Skeletal muscle satellite cell (primary cell): Measurements from ENCODE around the gene MTMR3.
A peak's percentile ranks its signal among the peaks of the same experiment; 100 is the strongest.

Experiments
- H3K27me3 ChIP-seq: 2 replicates; pipeline ENCODE4 v1.7.0; 2013; ENCODE audit warnings: low read length; ENCODE audit not compliant: control insufficient read depth, insufficient read depth
- H3K36me3 ChIP-seq: 2 replicates; pipeline ENCODE4 v1.7.0; 2013; ENCODE audit warnings: mild to moderate bottlenecking, control low read depth, low read length; ENCODE audit not compliant: insufficient read depth
- H3K4me1 ChIP-seq: 2 replicates; pipeline ENCODE4 v1.7.0; 2013; ENCODE audit warnings: low read length; ENCODE audit not compliant: control insufficient read depth, insufficient read depth
- H3K4me2 ChIP-seq: 2 replicates; pipeline ENCODE4 v1.7.0; 2013; ENCODE audit warnings: mild to moderate bottlenecking, low read length
- H3K4me3 ChIP-seq: 2 replicates; pipeline ENCODE4 v1.7.0; 2013; ENCODE audit warnings: low read length
- H3K9ac ChIP-seq: 2 replicates; pipeline ENCODE4 v1.7.0; 2013; ENCODE audit warnings: mild to moderate bottlenecking, low read depth, low read length, moderate library complexity
- H3K9me3 ChIP-seq: replicated peaks from 2 replicates; pipeline ENCODE4 v1.7.0; 2013; ENCODE audit warnings: mild to moderate bottlenecking, control low read depth, low read length

MTMR3 gene

DNA sequence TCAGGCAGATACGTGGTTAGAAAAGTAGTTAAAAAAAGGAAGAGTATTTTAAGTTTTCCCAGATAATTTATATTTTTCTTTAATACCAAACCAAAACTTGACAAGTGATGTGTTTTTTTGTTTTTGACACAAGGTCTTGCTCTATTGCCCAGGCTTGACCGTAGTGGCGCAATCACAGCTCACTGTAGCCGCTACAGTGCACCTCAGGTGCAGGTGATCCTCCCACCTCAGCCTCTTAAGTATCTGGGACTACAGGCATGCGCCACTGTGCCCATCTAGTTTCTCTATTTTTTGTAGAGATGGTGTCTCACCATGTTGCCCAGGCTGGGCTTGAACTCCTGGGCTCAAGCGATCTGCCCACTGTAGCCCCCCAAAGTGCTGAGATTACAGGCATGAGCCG, 92.5 kb downstream of the MTMR3 start:
- no peak overlapping the region for H3K4me3 ChIP-seq
- H3K4me1 ChIP-seq, result peaks cover 3% of the 10 kb centered on the region
- no peak overlapping the region for H3K9ac ChIP-seq
- peaks cover 14% of the 10 kb centered on the region for H3K36me3 ChIP-seq
- no peak overlapping the region for H3K4me2 ChIP-seq
- H3K27me3 ChIP-seq, result no peaks in the 10 kb centered on the region
- no peaks in the 10 kb centered on the region for H3K9me3 ChIP-seq

DNA sequence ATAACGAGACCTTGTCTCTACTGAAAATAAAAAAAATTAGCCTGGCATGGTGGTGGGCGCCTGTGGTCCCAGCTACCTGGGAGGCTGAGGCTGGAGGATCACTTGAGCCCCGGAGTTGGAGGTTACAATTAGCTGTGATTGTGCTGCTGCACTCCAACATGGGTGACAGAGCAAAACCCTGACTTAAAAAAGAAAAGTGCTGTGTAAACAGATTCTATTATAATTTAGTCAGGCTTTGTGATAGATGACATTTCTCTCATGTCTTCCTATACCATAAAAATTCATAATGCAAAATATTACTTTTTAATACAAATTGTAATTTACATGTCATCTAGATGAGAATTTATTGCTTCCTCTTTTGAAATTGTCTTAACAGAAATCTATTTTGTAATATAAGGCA, 94.1 kb downstream of the MTMR3 start:
- no peak overlapping the region for H3K4me2 ChIP-seq
- peaks cover 3% of the 10 kb centered on the region for H3K4me1 ChIP-seq
- H3K27me3 ChIP-seq, result no peaks in the 10 kb centered on the region
- H3K36me3 ChIP-seq, result peaks cover 14% of the 10 kb centered on the region
- H3K9me3 ChIP-seq, result no peaks in the 10 kb centered on the region
- no peak overlapping the region for H3K4me3 ChIP-seq
- no peak overlapping the region for H3K9ac ChIP-seq

DNA sequence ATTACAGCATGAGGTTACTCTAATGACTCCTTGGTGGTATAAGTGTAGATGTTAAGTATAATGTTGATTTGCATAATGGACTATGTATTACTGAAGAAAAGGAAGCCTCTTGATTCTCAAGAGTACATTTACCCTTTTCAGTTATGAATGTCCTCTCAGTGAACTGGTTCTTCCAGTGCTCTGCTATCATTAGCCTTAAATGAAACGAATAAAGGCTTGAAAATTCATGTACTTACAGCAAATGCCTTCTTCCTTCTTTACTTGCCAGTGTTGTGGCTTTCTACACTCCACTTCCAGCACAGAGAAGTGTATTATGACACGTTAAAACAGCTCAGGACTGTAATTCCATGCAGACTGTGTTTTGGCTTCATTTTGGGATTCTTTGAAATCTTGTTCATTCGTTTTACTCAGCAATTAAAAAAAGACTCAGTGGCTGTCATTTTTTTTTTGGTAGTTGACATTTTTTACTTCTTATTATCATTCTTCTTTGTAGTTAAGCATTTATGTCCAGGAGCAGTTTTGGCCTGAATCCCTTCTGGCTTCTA, 96.9 kb downstream of the MTMR3 start:
- Histone ChIP-seq H3K4me1 (no peaks in the 10 kb centered on the region), H3K27me3 (no peaks in the 10 kb centered on the region), H3K9me3 (no peaks in the 10 kb centered on the region), H3K4me2 (no peak overlapping the region), H3K9ac (no peak overlapping the region), H3K4me3 (no peak overlapping the region), H3K36me3 (peaks cover 16% of the 10 kb centered on the region)

DNA sequence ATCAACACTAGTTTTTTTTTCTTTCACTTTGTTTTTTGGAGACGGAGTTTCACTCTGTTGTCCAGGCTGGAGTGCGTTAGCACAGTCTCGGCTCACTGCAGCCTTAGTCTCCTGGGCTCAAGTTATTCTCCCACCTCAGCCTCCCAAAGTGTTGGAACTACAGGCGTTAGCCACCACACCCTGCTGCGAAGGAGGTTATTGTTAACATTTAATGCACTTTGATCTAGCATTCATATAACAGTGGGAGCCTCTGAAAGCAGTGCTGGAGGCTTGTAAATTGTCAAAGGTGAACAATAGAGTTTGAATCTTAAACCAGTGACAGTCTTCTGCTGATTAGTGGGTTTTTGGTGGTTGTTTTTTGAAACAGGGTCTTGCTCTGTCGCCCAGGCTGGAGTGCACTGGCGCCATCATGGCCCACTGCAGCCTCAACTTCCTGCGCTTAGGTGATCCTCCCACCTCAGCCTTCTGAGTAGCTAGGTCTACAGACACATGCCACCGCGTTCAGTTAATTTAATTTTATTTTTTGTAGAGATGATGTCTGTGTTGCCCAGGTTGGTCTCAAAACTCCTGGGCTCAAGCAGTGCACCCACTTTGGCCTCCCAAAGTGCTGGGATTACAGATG, 100.4 kb downstream of the MTMR3 start:
- Histone ChIP-seq H3K36me3 (peaks cover 15% of the 10 kb centered on the region), H3K9ac (no peak overlapping the region), H3K4me1 (no peaks in the 10 kb centered on the region), H3K4me2 (no peak overlapping the region), H3K9me3 (no peaks in the 10 kb centered on the region), H3K4me3 (no peak overlapping the region), H3K27me3 (no peaks in the 10 kb centered on the region)

DNA sequence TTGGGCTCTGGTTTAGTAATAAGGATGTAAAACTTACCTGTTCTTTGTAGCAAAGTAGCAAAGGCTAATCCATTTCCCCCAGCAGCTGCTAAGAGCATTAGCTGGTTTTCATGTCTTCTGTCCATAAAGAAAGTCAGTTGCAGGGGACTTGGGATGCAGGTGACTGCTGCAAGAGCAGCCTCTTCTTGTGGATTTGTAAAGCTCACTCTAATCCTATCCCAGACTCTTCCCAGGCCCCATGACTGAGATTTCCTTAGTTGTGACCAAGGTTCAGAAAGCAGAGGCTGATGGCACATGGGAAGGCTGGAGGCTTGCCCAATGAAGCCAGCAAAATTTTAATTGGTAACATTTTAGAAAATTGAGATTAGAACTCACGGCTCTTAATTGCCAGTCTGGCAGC, 102.9 kb downstream of the MTMR3 start:
- no peak overlapping the region for H3K4me2 ChIP-seq
- no peak overlapping the region for H3K9ac ChIP-seq
- no peaks in the 10 kb centered on the region for H3K4me1 ChIP-seq
- no peak overlapping the region for H3K4me3 ChIP-seq
- peaks cover 2% of the 10 kb centered on the region for H3K36me3 ChIP-seq
- H3K9me3 ChIP-seq, result no peaks in the 10 kb centered on the region
- H3K27me3 ChIP-seq, result no peaks in the 10 kb centered on the region

DNA sequence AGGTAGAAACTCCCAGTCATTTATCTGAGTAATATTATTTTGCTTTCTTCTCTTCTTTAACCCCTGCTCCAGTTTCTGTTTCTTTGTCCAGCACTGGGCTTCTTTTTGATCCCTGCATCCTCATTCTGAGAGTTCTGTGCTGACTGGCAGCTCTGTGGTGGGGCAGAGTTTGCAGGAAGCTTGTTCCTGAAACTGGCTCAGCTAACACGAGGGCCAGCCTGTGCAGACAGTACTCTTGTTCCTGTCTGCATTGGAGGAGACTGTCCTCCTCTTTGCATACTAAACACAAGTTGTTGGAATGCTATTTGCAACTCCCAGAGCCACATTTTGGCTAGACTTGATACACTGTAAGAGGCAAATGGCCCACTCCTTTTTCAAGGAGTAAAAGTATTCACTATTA, 104.2 kb downstream of the MTMR3 start:
- Histone ChIP-seq H3K36me3 (peaks cover 9% of the 10 kb centered on the region), H3K4me2 (no peak overlapping the region), H3K4me1 (no peaks in the 10 kb centered on the region), H3K4me3 (no peak overlapping the region), H3K27me3 (no peaks in the 10 kb centered on the region), H3K9ac (no peak overlapping the region), H3K9me3 (no peaks in the 10 kb centered on the region)

DNA sequence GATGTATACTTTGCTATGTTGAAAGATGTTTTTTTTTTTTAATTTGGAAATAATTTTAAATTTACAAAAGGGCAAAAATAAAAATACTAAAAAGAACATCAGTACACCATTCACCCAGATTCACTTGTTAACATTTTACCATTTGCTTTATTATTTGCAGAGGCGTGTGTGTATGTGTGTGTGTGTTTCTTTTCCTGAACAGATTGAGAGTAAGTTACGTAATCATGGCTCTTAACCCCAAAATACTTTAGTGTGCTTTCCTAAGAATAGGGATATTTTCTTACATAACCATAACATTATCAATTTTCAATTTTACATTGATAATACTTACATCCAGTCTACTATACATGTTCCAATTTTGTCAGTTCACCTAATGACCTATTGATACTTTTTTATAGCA, 105.7 kb downstream of the MTMR3 start:
- Histone ChIP-seq H3K9ac (no peak overlapping the region), H3K9me3 (no peaks in the 10 kb centered on the region), H3K36me3 (peaks cover 9% of the 10 kb centered on the region), H3K4me1 (peaks cover 11% of the 10 kb centered on the region), H3K27me3 (no peaks in the 10 kb centered on the region), H3K4me3 (no peak overlapping the region), H3K4me2 (no peak overlapping the region)

DNA sequence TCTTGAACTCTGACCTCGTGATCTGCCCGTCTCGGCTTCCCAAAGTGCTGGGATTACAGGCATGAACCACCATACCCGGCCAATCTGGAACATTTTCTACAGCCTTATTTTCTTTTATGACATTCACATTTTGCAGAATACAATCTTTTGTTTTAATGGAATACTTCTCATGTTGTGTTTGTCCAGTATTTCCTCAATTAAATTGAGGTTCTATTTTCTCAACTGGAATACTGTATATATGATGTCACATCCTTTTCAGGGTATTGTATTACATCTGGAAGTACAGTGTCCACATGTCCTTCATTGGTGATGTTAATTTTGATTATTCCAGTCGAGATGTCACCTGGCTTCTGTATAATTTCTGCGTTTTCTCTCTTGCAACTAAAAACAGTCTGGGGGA, 106.5 kb downstream of the MTMR3 start:
- no peak overlapping the region for H3K9ac ChIP-seq
- no peak overlapping the region for H3K4me3 ChIP-seq
- no peak overlapping the region for H3K4me2 ChIP-seq
- H3K4me1 ChIP-seq, result peaks cover 18% of the 10 kb centered on the region
- peaks cover 7% of the 10 kb centered on the region for H3K36me3 ChIP-seq
- no peaks in the 10 kb centered on the region for H3K9me3 ChIP-seq
- H3K27me3 ChIP-seq, result no peaks in the 10 kb centered on the region

DNA sequence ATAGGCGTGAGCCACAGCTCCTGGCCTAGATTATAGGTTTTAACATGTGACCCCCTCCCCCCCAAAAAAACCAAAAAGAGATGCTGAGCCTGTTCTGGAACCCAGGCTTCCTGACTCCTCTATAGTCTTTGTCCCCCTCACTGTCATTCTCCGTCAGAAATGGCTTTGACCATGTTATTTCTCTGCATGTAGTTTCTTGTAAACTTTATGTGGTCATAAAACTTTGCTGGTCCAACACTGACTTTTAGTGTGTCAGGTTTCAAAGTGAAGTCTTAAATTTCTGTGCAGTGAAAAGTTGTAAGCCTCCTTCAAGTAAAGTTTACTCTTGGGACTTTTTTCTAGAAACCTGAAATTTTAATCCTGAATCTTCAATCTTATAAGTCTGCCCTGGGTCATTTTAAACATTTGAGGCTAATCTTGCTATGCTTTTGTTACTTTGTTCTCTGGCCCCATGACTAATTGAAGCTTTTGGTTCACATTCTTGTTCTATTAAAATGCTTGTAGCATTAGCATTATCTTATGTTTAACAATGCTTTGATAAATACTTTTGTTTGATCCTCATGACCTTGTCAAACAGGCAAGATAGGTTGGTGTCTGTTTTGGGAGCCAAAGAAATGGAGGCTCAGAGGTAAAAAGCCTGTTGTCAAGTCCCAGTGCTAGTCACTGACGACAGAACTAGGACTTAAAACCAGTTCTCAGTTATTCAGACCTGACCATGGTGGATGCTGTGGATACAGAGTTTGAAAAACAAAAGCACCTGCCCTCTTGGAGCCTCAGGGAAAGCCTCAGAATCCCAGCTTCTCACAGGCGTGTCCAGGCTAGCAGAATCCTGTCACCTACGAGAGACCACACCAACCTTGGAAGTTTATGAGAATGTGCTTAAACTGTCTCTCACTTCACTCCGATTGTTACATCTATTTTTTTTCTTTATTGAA, 109.6 kb downstream of the MTMR3 start:
- no peaks in the 10 kb centered on the region for H3K9me3 ChIP-seq
- no peaks in the 10 kb centered on the region for H3K27me3 ChIP-seq
- H3K4me2 ChIP-seq, result no peak overlapping the region
- no peak overlapping the region for H3K4me3 ChIP-seq
- H3K36me3 ChIP-seq, result peaks cover 7% of the 10 kb centered on the region
- H3K4me1 ChIP-seq, result peaks cover 30% of the 10 kb centered on the region
- H3K9ac ChIP-seq, result no peak overlapping the region

DNA sequence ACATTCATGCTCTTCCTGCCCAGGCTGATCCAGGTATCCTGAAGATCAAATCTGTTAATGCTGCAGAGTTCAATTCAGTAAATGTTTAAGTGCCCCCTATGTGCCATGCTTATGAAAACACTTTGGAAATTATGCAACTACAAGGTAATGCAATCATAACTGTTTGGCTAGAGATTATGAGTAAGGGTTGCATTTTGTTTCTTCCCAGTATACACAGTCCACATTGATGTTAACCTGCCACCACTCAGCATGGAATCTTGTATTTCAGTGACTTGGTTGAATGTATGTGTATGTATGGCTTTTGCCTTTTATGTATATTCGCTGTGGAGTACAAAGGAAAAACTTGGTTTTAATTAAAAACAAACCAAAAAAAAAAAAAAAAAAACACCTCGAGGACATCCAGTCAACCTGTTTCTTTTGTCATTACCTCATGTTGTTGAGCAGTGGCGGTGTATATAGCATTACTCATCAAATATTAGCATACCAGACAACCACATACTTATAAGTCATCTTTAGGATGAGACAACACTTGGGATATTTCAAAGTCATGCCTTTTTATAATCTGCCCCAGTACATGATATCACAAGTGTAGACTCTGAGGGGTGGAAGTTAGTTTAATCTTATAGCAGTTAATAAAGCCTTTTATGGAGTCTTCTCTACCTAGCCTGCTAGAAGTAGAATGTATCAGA, 111.2 kb downstream of the MTMR3 start:
- Histone ChIP-seq H3K4me2 (peak overlapping the region; percentile 36), H3K4me1 (peaks cover 30% of the 10 kb centered on the region), H3K27me3 (no peaks in the 10 kb centered on the region), H3K9me3 (no peaks in the 10 kb centered on the region), H3K4me3 (no peak overlapping the region), H3K9ac (peak overlapping the region; percentile 19), H3K36me3 (peaks cover 7% of the 10 kb centered on the region)

DNA sequence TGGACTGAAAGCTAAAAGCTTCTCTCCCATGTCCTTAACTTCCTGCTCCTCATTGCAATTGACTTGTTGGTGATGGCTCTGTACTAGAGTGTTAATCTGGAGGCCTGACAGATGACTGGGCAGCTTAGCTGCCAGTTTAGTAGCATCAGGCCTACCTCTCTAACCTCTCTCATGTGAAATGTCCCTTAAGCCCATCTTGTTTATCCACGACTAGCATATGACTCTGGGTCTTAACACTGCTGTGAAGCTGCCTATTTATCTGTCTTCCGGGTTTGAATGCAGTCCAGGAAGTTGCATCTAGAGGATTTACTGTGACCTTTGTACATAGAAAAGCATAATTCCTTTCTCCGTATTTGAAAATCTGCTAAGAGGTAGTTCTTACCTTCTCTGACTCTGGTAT, 112.0 kb downstream of the MTMR3 start:
- H3K27me3 ChIP-seq, result no peaks in the 10 kb centered on the region
- peaks cover 7% of the 10 kb centered on the region for H3K36me3 ChIP-seq
- peak overlapping the region; percentile 36 for H3K4me2 ChIP-seq
- H3K9ac ChIP-seq, result peak overlapping the region; percentile 19
- H3K4me1 ChIP-seq, result peaks cover 30% of the 10 kb centered on the region
- H3K9me3 ChIP-seq, result no peaks in the 10 kb centered on the region
- no peak overlapping the region for H3K4me3 ChIP-seq
